MM.1S (cell line): ENCODE measurements around the gene POMC.

ENCODE experiments used
- DNase-seq: peaks from one replicate; pipeline ENCODE4 v3.0.0-alpha.2; 2015
- H2AFZ ChIP-seq: fragments of 300-600 bp; sonication (generic); 2 replicates; pipeline ENCODE4 v1.6.0; 2016; ENCODE audit warnings: antibody characterized with exemption, low read length
- H3F3A ChIP-seq: fragments of 300-600 bp; sonication (generic); 2 replicates; pipeline ENCODE4 v1.6.1; 2016; ENCODE audit warnings: mild to moderate bottlenecking, antibody characterized with exemption, low read length, moderate library complexity, mixed read lengths; ENCODE audit not compliant: insufficient read depth
- H3K27ac ChIP-seq: fragments of 300-600 bp; sonication (generic); 2 replicates; pipeline ENCODE4 v1.5.1; 2016; ENCODE audit warnings: mild to moderate bottlenecking, low read length
- H3K27me3 ChIP-seq: fragments of 300-600 bp; sonication (generic); replicated peaks from 2 replicates; pipeline ENCODE4 v1.6.0; 2016; ENCODE audit warnings: low read length; ENCODE audit not compliant: insufficient read depth
- H3K36me3 ChIP-seq: fragments of 300-600 bp; sonication (generic); replicated peaks from 2 replicates; pipeline ENCODE4 v1.6.1; 2016; ENCODE audit warnings: mild to moderate bottlenecking, low read length, mixed read lengths; ENCODE audit not compliant: insufficient read depth
- H3K4me1 ChIP-seq: fragments of 300-600 bp; sonication (generic); 2 replicates; pipeline ENCODE4 v1.6.1; 2016; ENCODE audit warnings: low read length, mixed read lengths
- H3K4me2 ChIP-seq: fragments of 300-600 bp; sonication (generic); 2 replicates; pipeline ENCODE4 v1.6.0; 2016; ENCODE audit warnings: low read depth, low read length
- H3K4me3 ChIP-seq: fragments of 300-600 bp; sonication (generic); 2 replicates; pipeline ENCODE4 v1.5.1; 2016; ENCODE audit warnings: low read length, mixed read lengths
- H3K79me2 ChIP-seq: fragments of 300-600 bp; sonication (generic); 2 replicates; pipeline ENCODE4 v1.6.1; 2016; ENCODE audit warnings: mixed run types, low read length, mixed read lengths
- H3K9ac ChIP-seq: fragments of 300-600 bp; sonication (generic); 2 replicates; pipeline ENCODE4 v1.6.1; 2016; ENCODE audit warnings: low read length, mixed read lengths
- H3K9me2 ChIP-seq: fragments of 300-600 bp; sonication (generic); replicated peaks from 2 replicates; pipeline ENCODE4 v1.6.1; 2016; ENCODE audit warnings: mild to moderate bottlenecking, low read length, mixed read lengths; ENCODE audit not compliant: insufficient read depth
- H3K9me3 ChIP-seq: fragments of 300-600 bp; sonication (generic); replicated peaks from 2 replicates; pipeline ENCODE4 v1.6.1; 2016; ENCODE audit warnings: mild to moderate bottlenecking, low read length, mixed read lengths; ENCODE audit not compliant: insufficient read depth
- H4K20me1 ChIP-seq: fragments of 300-600 bp; sonication (generic); 2 replicates; pipeline ENCODE4 v1.6.1; 2016; ENCODE audit warnings: mild to moderate bottlenecking, low read length, moderate library complexity, mixed read lengths; ENCODE audit not compliant: insufficient read depth
- CTCF ChIP-seq: fragments of 300-600 bp; sonication (generic); IDR thresholded peaks from 2 replicates; pipeline ENCODE4 v1.5.1; 2016; ENCODE audit warnings: antibody characterized with exemption, low read length, mixed read lengths
- EZH2 ChIP-seq: fragments of 300-600 bp; sonication (generic); optimal IDR thresholded peaks from 2 replicates; pipeline ENCODE3; 2017; ENCODE audit warnings: low read depth, mild to moderate bottlenecking, antibody characterized with exemption, low read length, mixed read lengths
- EZH2phosphoT487 ChIP-seq: fragments of 300-600 bp; sonication (generic); IDR thresholded peaks from 2 replicates; pipeline ENCODE4 v1.6.1; 2018; ENCODE audit warnings: antibody characterized with exemption, low read length

Gene POMC

GRCh38 chr2:25132693-25133092, 35.7 kb downstream of the POMC start:
- Histone ChIP-seq H3K79me2 (no peaks in the 10 kb centered on the region), H3K9ac (no peak overlapping the region)

GRCh38 chr2:25132299-25132635, 36.1 kb downstream of the POMC start:
- Histone ChIP-seq H3K27ac (no peak overlapping the region), H3K4me1 (no peaks in the 10 kb centered on the region), H2AFZ (no peak overlapping the region), H3K9me2 (no peaks in the 10 kb centered on the region), H3K36me3 (no peaks in the 10 kb centered on the region), H3K79me2 (no peaks in the 10 kb centered on the region), H3K9ac (no peak overlapping the region), H3K9me3 (no peaks in the 10 kb centered on the region), H3K27me3 (peaks cover 53% of the 10 kb centered on the region), H4K20me1 (no peaks in the 10 kb centered on the region), H3K4me3 (no peak overlapping the region), H3F3A (no peaks in the 10 kb centered on the region), H3K4me2 (no peak overlapping the region)
- TF ChIP-seq EZH2: no peak
- no peak for TF ChIP-seq CTCF
- TF ChIP-seq EZH2phosphoT487: no peak
- DNase-seq: no peak

More at GRCh38 chr2:25132693-25133092, 35.7 kb downstream of the POMC start:
- Histone ChIP-seq H3K4me1 (no peaks in the 10 kb centered on the region), H3K4me3 (no peak overlapping the region), H3K36me3 (no peaks in the 10 kb centered on the region), H3K9me3 (no peaks in the 10 kb centered on the region), H3K27me3 (peaks cover 53% of the 10 kb centered on the region), H2AFZ (no peak overlapping the region), H3K27ac (no peak overlapping the region), H4K20me1 (no peaks in the 10 kb centered on the region), H3K9me2 (no peaks in the 10 kb centered on the region), H3F3A (no peaks in the 10 kb centered on the region), H3K4me2 (no peak overlapping the region)
- DNase-seq: no peak
- TF ChIP-seq CTCF: no peak

- Histone ChIP-seq H3K4me2 (peak overlapping the region; percentile 39; the same call in 1 of the 2 replicates), H3K4me1 (no peaks in the 10 kb centered on the region), H3K27me3 (peaks cover 53% of the 10 kb centered on the region), H3F3A (no peaks in the 10 kb centered on the region), H3K9me2 (no peaks in the 10 kb centered on the region), H2AFZ (no peak overlapping the region), H3K9ac (no peak overlapping the region), H3K79me2 (no peaks in the 10 kb centered on the region), H3K9me3 (no peaks in the 10 kb centered on the region), H3K4me3 (no peak overlapping the region), H3K36me3 (no peaks in the 10 kb centered on the region), H3K27ac (no peak overlapping the region), H4K20me1 (no peaks in the 10 kb centered on the region)
- no peak for DNase-seq
- TF ChIP-seq EZH2: no peak
- no peak for TF ChIP-seq CTCF
- TF ChIP-seq EZH2phosphoT487: no peak
These were observed 36.6 kb downstream of the POMC start for GRCh38 chr2:25131567-25132298.
